Prostate gland (tissue), 2 donors: Measurements from ENCODE around the gene RPL12. TPM values are rescaled to one million over a fixed set of nuclear protein-coding genes. Genes with fewer than 3 reads are reported as not detected.

ENCODE experiments used
- DNase-seq: peaks from one replicate; pipeline ENCODE4 v3.0.0-alpha.2; 2019; ENCODE audit warnings: low spot score
- H3K27ac ChIP-seq, 2 donors: fragments of 200-600 bp; sonication (generic); 2 replicates each; pipeline ENCODE4 v1.5.1; 2017 to 2019
- H3K27me3 ChIP-seq: fragments of 200-600 bp; sonication (generic); replicated peaks from 2 replicates; pipeline ENCODE4 v1.5.1; 2019; ENCODE audit not compliant: insufficient read depth
- H3K36me3 ChIP-seq, 2 donors: fragments of 200-600 bp; sonication (generic); 1 replicate in 1 of 2; 2 replicates in 1 of 2; pipeline versions ENCODE4 v1.5.1 to v1.8.1; 2017 to 2019
- H3K4me1 ChIP-seq: fragments of 200-600 bp; sonication (generic); replicated peaks from 2 replicates; pipeline ENCODE4 v1.5.1; 2019
- H3K4me3 ChIP-seq, 2 donors: fragments of 200-600 bp; sonication (generic); 2 replicates each; pipeline ENCODE4 v1.5.1; 2017 to 2019
- H3K9me3 ChIP-seq: fragments of 200-600 bp; sonication (generic); 2 replicates; pipeline ENCODE4 v1.5.1; 2017
- POLR2A ChIP-seq: fragments of 450-650 bp; IDR thresholded peaks from one replicate; pipeline ENCODE4 v1.6.1; 2016; ENCODE audit warnings: antibody characterized with exemption, mild to moderate bottlenecking
- POLR2AphosphoS5 ChIP-seq: sonication (generic); formaldehyde crosslinking; IDR thresholded peaks from one replicate; pipeline ENCODE4 v1.6.1; 2017; ENCODE audit warnings: antibody characterized with exemption
- WGBS: methylation state at CpG from one replicate; pipeline ENCODE4 v1.1.5; 2018; 5-methylcytosine and 5-hydroxymethylcytosine counted together
- intact Hi-C: fragments of 100-400 bp; cut with DNase I; formaldehyde crosslinking; loops from one replicate; pipeline ENCODE4 v1.14.2; 2022
- total RNA-seq, 2 donors: library from RNA; depleted of rRNA; stranded (reverse); fragments of >200 nt; gene quantifications; one replicate each; pipeline ENCODE4 v1.1.0, GENCODE V29; 2016
- TF ChIP-seq, protein P1 (sequence below), 4 experiments: fragments of 200-600 bp in 2 of 4; fragments of 450-650 bp in 2 of 4; sonication (generic) in 2 of 4; IDR thresholded peaks; 1 replicate in 3 of 4; 2 replicates in 1 of 4; pipeline ENCODE4 v1.5.1; 2016 to 2019; ENCODE audit warnings: antibody characterized with exemption in 4 of 4, mild to moderate bottlenecking in 2 of 4, moderate library complexity in 2 of 4

Gene RPL12
- total RNA-seq, result 1,000 to 10,000 TPM; 1,460 to 2,640 TPM

DNA sequence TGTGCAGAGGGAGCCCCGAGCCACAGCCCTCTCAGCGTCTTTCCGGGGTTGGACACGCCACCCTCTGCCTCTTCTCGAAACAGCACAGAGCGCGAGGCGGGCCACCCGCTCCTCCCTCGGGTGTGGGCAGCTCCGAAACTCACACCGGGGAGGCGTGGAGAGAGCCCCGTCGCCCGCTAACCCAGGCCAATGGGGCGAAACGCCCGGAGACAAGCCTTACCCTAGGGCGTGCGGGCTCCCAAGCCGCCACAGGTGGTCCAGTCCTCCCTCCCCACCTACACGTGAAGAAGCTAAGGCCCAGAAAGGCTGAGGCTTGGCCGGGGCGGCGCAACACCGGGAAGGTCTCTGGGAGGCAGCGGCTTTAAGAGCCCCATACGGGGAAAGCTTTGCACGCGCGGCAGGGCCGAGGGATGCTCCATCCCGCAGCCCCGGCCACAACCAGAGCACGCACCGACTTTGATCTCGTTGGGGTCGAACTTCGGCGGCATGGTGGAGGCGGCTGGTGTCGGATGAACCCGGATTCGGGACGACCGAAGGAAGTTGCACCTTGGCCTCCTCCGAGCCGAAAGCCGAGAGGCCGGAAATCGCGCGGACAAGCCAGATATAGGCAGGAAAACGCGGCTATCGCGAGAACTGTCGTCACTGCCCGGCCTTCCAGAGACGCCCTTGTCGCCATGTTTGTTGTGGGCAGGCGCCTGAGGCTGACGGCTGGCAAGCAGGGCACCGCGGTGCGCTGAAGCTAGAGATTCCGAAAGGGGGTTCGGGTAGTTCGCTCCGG, at the start of gene RPL12, which contains the start of gene LRSAM1:
RPL12 (minus strand) TSS at position 577 of the 778 bp plus-strand sequence; CDS start at position 488, 89 bp downstream.
LRSAM1 (plus strand) TSS at position 681 of the 778 bp plus-strand sequence. CDS start 3,018 bp downstream, outside the sequence.
- intact Hi-C loops, result no loop called here
- peak within 1 kb of the TSS; percentile 93 to 94 for H3K27ac ChIP-seq
- under 1% methylated on average over 61 of the region's 71 CpGs for WGBS

DNA sequence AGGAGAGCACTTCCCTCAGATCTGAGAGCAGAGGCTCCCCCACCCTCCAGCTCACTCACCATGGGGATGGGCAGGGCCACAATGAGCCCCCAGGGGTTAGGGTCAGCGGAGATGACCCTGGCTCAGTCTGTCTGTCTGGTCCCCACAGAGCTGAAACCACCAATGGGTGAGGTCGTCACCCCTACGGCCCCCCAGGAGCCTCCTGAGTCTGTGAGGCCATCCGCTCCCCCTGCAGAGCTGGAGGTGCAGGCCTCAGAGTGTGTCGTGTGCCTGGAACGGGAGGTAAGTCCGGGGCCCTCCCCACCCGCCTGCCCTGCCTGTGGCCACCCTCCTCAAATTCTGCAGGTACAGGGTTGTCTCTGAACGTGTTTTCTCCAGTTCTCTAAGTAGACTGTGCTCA, 49.7 kb upstream of the RPL12 start:
- DNase-seq, result no peak
- H3K36me3 ChIP-seq, result no peaks in the 10 kb centered on the region
- TF ChIP-seq, protein P1, sequence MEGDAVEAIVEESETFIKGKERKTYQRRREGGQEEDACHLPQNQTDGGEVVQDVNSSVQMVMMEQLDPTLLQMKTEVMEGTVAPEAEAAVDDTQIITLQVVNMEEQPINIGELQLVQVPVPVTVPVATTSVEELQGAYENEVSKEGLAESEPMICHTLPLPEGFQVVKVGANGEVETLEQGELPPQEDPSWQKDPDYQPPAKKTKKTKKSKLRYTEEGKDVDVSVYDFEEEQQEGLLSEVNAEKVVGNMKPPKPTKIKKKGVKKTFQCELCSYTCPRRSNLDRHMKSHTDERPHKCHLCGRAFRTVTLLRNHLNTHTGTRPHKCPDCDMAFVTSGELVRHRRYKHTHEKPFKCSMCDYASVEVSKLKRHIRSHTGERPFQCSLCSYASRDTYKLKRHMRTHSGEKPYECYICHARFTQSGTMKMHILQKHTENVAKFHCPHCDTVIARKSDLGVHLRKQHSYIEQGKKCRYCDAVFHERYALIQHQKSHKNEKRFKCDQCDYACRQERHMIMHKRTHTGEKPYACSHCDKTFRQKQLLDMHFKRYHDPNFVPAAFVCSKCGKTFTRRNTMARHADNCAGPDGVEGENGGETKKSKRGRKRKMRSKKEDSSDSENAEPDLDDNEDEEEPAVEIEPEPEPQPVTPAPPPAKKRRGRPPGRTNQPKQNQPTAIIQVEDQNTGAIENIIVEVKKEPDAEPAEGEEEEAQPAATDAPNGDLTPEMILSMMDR (IDR thresholded peaks at IDR 0.05), result no peak
- TF ChIP-seq POLR2AphosphoS5 (no peak), POLR2A (no peak)
- H3K27me3 ChIP-seq, result no peaks in the 10 kb centered on the region
- intact Hi-C loops, result loop anchor here (10.0 kb wide), 1 partner anchor 414 kb away; the partner anchor contains the start of gene ST6GALNAC4
- no peak overlapping the region for H3K27ac ChIP-seq
- H3K9me3 ChIP-seq, result no peaks in the 10 kb centered on the region
- H3K4me1 ChIP-seq, result peaks cover 17% of the 10 kb centered on the region
- WGBS, result 85% methylated on average over 8 of the region's 9 CpGs
- no peak overlapping the region for H3K4me3 ChIP-seq

More for the DNA sequence above, at the start of gene RPL12, which contains the start of gene LRSAM1:
- no peaks in the 10 kb centered on the region for H3K27me3 ChIP-seq
- H3K4me3 ChIP-seq, result peak within 1 kb of the TSS; percentile 70 to 78
- no peaks in the 10 kb centered on the region for H3K9me3 ChIP-seq
- H3K4me1 ChIP-seq, result peaks cover 16% of the 10 kb centered on the region
- TF ChIP-seq, protein P1 (IDR thresholded peaks at IDR 0.05), result peak in 1 of 4 experiments; percentile 10
- TF ChIP-seq POLR2AphosphoS5 (peak; percentile 99), POLR2A (peak; percentile 96)
- H3K36me3 ChIP-seq, result peaks cover 0 to 12% of the 10 kb centered on the region in 2 donors
- peak; percentile 96 for DNase-seq

DNA sequence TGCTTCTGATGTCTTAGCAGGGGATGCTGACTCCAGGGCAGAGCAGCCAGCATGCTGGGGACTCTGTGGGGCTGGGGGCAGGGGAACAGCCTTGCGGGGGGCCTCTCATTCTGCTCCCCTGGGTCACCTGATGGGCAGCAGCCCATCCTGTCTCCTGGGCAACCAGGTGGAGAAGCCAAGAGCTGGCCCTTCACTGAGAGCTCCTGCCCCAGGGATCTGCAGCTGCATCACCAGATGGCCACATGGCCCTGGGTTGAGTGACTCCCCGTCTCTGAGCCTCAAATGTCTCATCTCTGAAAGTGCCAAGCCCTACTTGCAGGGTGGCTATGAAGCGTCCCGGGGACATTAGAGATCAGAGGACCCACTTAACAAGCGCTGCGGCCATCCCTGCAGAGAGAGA, 49.2 kb upstream of the RPL12 start:
- Histone ChIP-seq H3K4me1 (peaks cover 22% of the 10 kb centered on the region), H3K4me3 (no peak overlapping the region), H3K36me3 (no peaks in the 10 kb centered on the region), H3K27ac (no peak overlapping the region), H3K27me3 (no peaks in the 10 kb centered on the region), H3K9me3 (no peaks in the 10 kb centered on the region)
- TF ChIP-seq POLR2A, result no peak
- no peak for TF ChIP-seq POLR2AphosphoS5
- TF ChIP-seq, protein P1 (IDR thresholded peaks at IDR 0.05), result no peak
- 85% methylated on average over 6 of the region's 6 CpGs for WGBS
- intact Hi-C loops, result loop anchor here (10.0 kb wide), 1 partner anchor 414 kb away; the partner anchor contains the start of gene ST6GALNAC4
- no peak for DNase-seq

DNA sequence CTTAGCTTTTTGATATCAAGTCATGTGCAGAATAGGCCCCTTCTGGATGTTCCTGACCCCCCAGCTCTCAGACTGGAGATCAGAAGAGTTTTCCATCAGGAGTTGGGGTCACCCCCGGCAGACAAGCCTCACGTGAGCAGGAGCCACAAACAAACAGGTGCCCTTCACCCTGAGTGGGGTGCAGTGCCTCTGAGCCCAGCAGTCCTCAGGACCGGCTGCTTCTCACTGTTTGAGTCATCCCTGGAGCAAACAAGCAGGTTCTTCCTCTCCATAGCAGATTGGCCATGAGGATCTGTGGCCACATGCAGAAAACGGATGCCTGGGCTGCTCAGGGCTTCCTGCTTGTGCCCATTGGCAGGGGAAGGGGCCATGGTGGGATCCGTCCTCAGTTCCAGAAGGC, 47.1 kb upstream of the RPL12 start:
- intact Hi-C loops, result no loop called here
- H3K36me3 ChIP-seq, result no peaks in the 10 kb centered on the region
- no peak for DNase-seq
- H3K4me1 ChIP-seq, result peaks cover 20% of the 10 kb centered on the region
- TF ChIP-seq POLR2A (no peak), POLR2AphosphoS5 (no peak)
- TF ChIP-seq, protein P1 (IDR thresholded peaks at IDR 0.05), result no peak
- no peaks in the 10 kb centered on the region for H3K9me3 ChIP-seq
- 83% methylated on average over 5 of the region's 5 CpGs for WGBS
- no peak overlapping the region for H3K4me3 ChIP-seq
- H3K27ac ChIP-seq, result no peak overlapping the region
- H3K27me3 ChIP-seq, result no peaks in the 10 kb centered on the region
